Ascending aorta (tissue), 2 donors: ENCODE data around the gene UBFD1. TPM values are rescaled to one million over a fixed set of nuclear protein-coding genes. Genes with fewer than 3 reads are reported as not detected.

Experiments used
- DNase-seq, 2 donors: peaks; one replicate each; pipeline ENCODE4 v3.0.0-alpha.2; 2019; ENCODE audit warnings: low spot score in 2 of 2
- H3K27ac ChIP-seq, 2 donors: fragments of 200-600 bp; sonication (generic); one replicate each; pipeline ENCODE4 v1.5.1; 2016 to 2017; ENCODE audit warnings: mild to moderate bottlenecking in 1 of 2
- H3K27me3 ChIP-seq: fragments of 200-600 bp; sonication (generic); one replicate; pipeline ENCODE4 v1.5.1; 2017
- H3K36me3 ChIP-seq, 2 donors: fragments of 200-600 bp; sonication (generic); one replicate each; pipeline ENCODE4 v1.5.1; 2016
- H3K4me1 ChIP-seq, 2 donors: fragments of 200-600 bp; sonication (generic); one replicate each; pipeline ENCODE4 v1.5.1; 2016 to 2017; ENCODE audit warnings: mild to moderate bottlenecking in 1 of 2
- H3K4me3 ChIP-seq, 2 donors: fragments of 200-600 bp; sonication (generic); one replicate each; pipeline ENCODE4 v1.5.1; 2016 to 2017; ENCODE audit warnings: mild to moderate bottlenecking in 1 of 2
- H3K9me3 ChIP-seq, 2 donors: fragments of 200-600 bp; sonication (generic); one replicate each; pipeline ENCODE4 v1.5.1; 2016
- CTCF ChIP-seq, 3 experiments: fragments of 200-600 bp in 2 of 3; fragments of 450-650 bp in 1 of 3; sonication (generic) in 2 of 3; IDR thresholded peaks; one replicate each; pipeline ENCODE4 v1.5.1; 2016 to 2019; ENCODE audit warnings: antibody characterized with exemption in 3 of 3, mild to moderate bottlenecking in 1 of 3, moderate library complexity in 1 of 3
- intact Hi-C: fragments of 100-400 bp; cut with DNase I; formaldehyde crosslinking; loops from one replicate; pipeline ENCODE4 v1.15.1; 2023
- total RNA-seq: library from RNA; depleted of rRNA; stranded (reverse); fragments of >200 nt; gene quantifications from one replicate; pipeline ENCODE4 v1.1.0, GENCODE V29; 2016

UBFD1 gene
- total RNA-seq, 1 donor from 2014 or later: 51.8 TPM

DNA sequence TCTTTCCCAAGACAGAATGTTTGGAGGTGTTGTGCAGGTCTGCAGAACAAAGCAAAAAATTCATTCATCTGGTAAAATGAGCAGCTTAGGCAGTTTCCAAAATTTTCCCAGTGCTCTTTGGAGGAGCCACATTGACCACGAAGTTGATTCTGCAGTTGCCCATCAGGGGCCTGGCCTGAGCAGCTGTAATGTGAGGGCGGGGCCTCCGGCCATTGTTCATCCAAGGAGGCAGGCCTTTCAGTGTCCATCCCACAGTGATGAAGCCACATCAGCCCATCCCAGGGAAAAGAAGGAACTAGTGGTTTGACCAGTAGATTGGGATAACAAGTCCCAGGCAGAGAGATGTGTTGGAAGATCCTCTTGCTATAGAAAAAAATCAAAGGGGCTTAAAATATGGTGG, 10.1 kb downstream of the UBFD1 start:
- intact Hi-C loops: no loop called here
- no peak for TF ChIP-seq CTCF (IDR thresholded peaks at IDR 0.05)

DNA sequence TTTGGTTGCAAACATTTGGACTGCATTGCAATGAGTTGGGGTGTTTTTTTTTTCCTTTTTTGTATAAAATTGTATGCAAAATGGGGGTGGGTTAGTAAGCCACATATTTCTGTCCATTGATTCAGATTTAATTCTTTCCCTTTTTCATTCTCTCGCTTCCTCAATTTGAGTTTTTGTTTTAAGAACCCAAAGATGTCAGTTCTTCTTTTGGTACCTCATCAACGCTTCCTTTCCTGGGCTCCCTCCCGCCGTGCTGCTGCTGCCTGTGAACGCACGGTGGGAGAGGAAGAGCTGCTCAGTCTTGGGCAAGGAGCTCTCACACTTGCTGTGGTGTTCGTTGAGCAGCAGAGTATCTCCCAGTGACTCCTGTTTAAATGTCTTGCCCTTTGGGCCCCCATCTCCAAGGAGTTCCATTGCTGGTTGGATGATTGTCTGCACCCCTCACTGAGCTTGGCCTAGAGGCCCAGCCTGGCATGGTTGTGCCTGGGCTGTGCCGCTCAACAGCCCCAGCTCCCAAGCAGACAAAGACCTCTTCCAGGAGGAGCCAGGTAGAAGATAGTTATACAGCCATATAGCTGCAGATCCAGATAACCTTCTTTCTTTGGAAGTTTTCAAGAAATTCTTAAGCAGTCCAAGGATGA, 13.6 kb downstream of the UBFD1 start:
- H3K4me1 ChIP-seq: no peaks in the 10 kb centered on the region
- no peaks in the 10 kb centered on the region for H3K9me3 ChIP-seq
- no peak for TF ChIP-seq CTCF (IDR thresholded peaks at IDR 0.05)
- H3K27ac ChIP-seq: no peak overlapping the region
- H3K4me3 ChIP-seq: no peak overlapping the region
- no peaks in the 10 kb centered on the region for H3K27me3 ChIP-seq
- DNase-seq: no peak
- intact Hi-C loops: no loop called here
- peaks cover 65 to 88% of the 10 kb centered on the region in 2 donors for H3K36me3 ChIP-seq

More for the DNA sequence above, 10.1 kb downstream of the UBFD1 start:
- Histone ChIP-seq H3K27ac (no peak overlapping the region), H3K27me3 (no peaks in the 10 kb centered on the region), H3K36me3 (peaks cover 80 to 94% of the 10 kb centered on the region in 2 donors), H3K9me3 (no peaks in the 10 kb centered on the region), H3K4me3 (no peak overlapping the region), H3K4me1 (no peaks in the 10 kb centered on the region)
- no peak for DNase-seq

DNA sequence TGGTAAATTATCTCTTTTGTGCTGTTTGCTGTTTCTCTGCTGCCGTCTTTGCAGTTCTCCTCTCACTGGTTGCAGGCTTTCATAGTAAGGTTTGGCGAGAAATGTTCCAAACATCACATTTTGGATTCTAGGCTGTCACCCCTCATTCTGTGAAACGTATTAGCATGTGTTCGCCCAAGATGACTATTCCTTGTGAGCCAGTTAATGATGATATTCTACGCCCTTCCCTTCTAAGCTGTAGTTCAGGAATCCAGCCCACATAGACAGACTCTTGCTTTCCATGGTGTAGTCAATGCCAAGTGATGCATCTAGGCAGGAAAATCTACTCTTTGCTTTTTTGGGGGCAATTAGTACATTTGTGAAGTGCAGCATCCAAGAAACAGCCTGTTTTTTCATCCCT, 14.4 kb downstream of the UBFD1 start:
- Histone ChIP-seq H3K9me3 (no peaks in the 10 kb centered on the region), H3K4me1 (no peaks in the 10 kb centered on the region), H3K36me3 (peaks cover 60 to 85% of the 10 kb centered on the region in 2 donors), H3K27ac (no peak overlapping the region), H3K27me3 (no peaks in the 10 kb centered on the region), H3K4me3 (no peak overlapping the region)
- no peak for DNase-seq
- TF ChIP-seq CTCF (IDR thresholded peaks at IDR 0.05): no peak
- intact Hi-C loops: no loop called here

GRCh38 chr16:23572394-23572793, 14.9 kb downstream of the UBFD1 start:
- Histone ChIP-seq H3K36me3 (peaks cover 55 to 85% of the 10 kb centered on the region in 2 donors), H3K27ac (no peak overlapping the region), H3K9me3 (no peaks in the 10 kb centered on the region), H3K27me3 (no peaks in the 10 kb centered on the region), H3K4me3 (no peak overlapping the region), H3K4me1 (no peaks in the 10 kb centered on the region)
- DNase-seq: no peak
- no peak for TF ChIP-seq CTCF (IDR thresholded peaks at IDR 0.05)
- intact Hi-C loops: no loop called here

- intact Hi-C loops: no loop called here
Observed at GRCh38 chr16:23573817-23574216, 16.3 kb downstream of the UBFD1 start.

More at GRCh38 chr16:23573817-23574216, 16.3 kb downstream of the UBFD1 start:
- no peak for DNase-seq
- H3K4me3 ChIP-seq: no peak overlapping the region
- no peak for TF ChIP-seq CTCF (IDR thresholded peaks at IDR 0.05)
- no peaks in the 10 kb centered on the region for H3K4me1 ChIP-seq
- no peak overlapping the region for H3K27ac ChIP-seq
- H3K9me3 ChIP-seq: no peaks in the 10 kb centered on the region
- H3K36me3 ChIP-seq: peaks cover 42 to 80% of the 10 kb centered on the region in 2 donors
- no peaks in the 10 kb centered on the region for H3K27me3 ChIP-seq
